Smooth muscle cell (in vitro differentiated cells): Measurements from ENCODE around the gene TCF7L2. TPM values are rescaled to one million over a fixed set of nuclear protein-coding genes. Genes with fewer than 3 reads are reported as not detected.

Experiments
- DNase-seq: peaks from one replicate; lab custom pipeline; 2025; ENCODE audit not compliant: unreplicated experiment; lab: John Stamatoyannopoulos, UW
- H2AFZ ChIP-seq: fragments of 200-600 bp; sonication (generic); 2 replicates; pipeline ENCODE4 v1.6.0; 2016; ENCODE audit warnings: antibody characterized with exemption, low read depth, mild to moderate bottlenecking
- H3F3A ChIP-seq: fragments of 200-600 bp; sonication (generic); 2 replicates; pipeline ENCODE4 v1.6.0; 2017; ENCODE audit warnings: antibody characterized with exemption, low read depth
- H3K27ac ChIP-seq: fragments of 200-600 bp; sonication (generic); 2 replicates; pipeline ENCODE4 v1.5.1; 2016; ENCODE audit warnings: low read depth, mild to moderate bottlenecking
- H3K27me3 ChIP-seq: fragments of 200-600 bp; sonication (generic); 2 replicates; pipeline ENCODE4 v1.6.1; 2016; ENCODE audit warnings: low read depth, mild to moderate bottlenecking
- H3K36me3 ChIP-seq: fragments of 200-600 bp; sonication (generic); 2 replicates; pipeline ENCODE4 v1.5.1; 2016; ENCODE audit warnings: low read depth
- H3K4me1 ChIP-seq: fragments of 200-600 bp; sonication (generic); 2 replicates; pipeline ENCODE4 v1.5.1; 2016; ENCODE audit warnings: low read depth
- H3K4me2 ChIP-seq: fragments of 200-600 bp; sonication (generic); 2 replicates; pipeline ENCODE4 v1.6.0; 2016; ENCODE audit warnings: mild to moderate bottlenecking
- H3K4me3 ChIP-seq: fragments of 200-600 bp; sonication (generic); 2 replicates; pipeline ENCODE4 v1.5.1; 2016; ENCODE audit warnings: mild to moderate bottlenecking
- H3K79me2 ChIP-seq: fragments of 200-600 bp; sonication (generic); 2 replicates; pipeline ENCODE4 v1.6.0; 2016; ENCODE audit warnings: low read depth, mild to moderate bottlenecking
- H3K9ac ChIP-seq: fragments of 200-600 bp; sonication (generic); 2 replicates; pipeline ENCODE4 v1.6.0; 2016; ENCODE audit warnings: low read depth
- H3K9me3 ChIP-seq: fragments of 200-600 bp; sonication (generic); replicated peaks from 2 replicates; pipeline ENCODE4 v1.5.1; 2016; ENCODE audit warnings: low read depth
- H4K20me1 ChIP-seq: fragments of 200-600 bp; sonication (generic); 2 replicates; pipeline ENCODE4 v1.6.0; 2016; ENCODE audit warnings: low read depth
- WGBS: methylation state at CpG from one replicate; pipeline ENCODE4 v1.1.7; 2016; ENCODE audit warnings: low lambda C conversion rate; 5-methylcytosine and 5-hydroxymethylcytosine counted together
- polyA plus RNA-seq: library from polyadenylated mRNA; unstranded; fragments of >200 nt; fragmentation: Nextera tagmentation; extraction: Ambion mirVana; gene quantifications from 2 replicates; pipeline ENCODE4 v1.2.1, GENCODE V29; 2016
- total RNA-seq: library from RNA; depleted of rRNA; stranded (reverse); fragments of >200 nt; gene quantifications from 2 replicates; pipeline ENCODE4 v1.2.3, GENCODE V29; 2014
- TF ChIP-seq, protein P1 (sequence below): fragments of 200-600 bp; sonication (generic); IDR thresholded peaks from 2 replicates; pipeline ENCODE4 v1.5.1; 2017; ENCODE audit warnings: borderline replicate concordance, mild to moderate bottlenecking, antibody characterized with exemption; ENCODE audit not compliant: insufficient read depth, poor library complexity, severe bottlenecking

TCF7L2 gene
- total and polyA plus RNA-seq, 2 experiments from 2014 or later = 14.6 to 17.7 TPM

DNA sequence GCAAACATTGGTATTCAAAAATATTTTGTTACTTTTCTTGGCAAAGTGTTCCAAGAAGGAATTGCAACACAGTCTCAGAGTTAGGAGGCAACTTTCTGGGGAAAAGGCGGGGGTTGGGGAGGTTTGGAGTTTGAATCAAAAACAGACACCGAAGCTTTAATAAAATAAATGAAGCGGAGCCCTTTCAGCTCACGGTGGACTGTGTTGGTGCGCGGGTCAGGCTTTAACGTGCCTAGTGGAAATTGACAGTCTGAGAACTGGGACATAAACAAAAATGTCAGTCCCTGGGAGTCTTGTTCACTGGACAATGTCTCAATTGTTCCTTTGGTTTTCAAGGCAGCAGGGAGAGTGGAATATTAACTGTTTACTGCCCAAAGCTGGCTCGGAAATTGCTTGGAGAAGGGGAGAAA, 109.3 kb downstream of the TCF7L2 start:
- peak overlapping the region; percentile 30 for H3K4me3 ChIP-seq

DNA sequence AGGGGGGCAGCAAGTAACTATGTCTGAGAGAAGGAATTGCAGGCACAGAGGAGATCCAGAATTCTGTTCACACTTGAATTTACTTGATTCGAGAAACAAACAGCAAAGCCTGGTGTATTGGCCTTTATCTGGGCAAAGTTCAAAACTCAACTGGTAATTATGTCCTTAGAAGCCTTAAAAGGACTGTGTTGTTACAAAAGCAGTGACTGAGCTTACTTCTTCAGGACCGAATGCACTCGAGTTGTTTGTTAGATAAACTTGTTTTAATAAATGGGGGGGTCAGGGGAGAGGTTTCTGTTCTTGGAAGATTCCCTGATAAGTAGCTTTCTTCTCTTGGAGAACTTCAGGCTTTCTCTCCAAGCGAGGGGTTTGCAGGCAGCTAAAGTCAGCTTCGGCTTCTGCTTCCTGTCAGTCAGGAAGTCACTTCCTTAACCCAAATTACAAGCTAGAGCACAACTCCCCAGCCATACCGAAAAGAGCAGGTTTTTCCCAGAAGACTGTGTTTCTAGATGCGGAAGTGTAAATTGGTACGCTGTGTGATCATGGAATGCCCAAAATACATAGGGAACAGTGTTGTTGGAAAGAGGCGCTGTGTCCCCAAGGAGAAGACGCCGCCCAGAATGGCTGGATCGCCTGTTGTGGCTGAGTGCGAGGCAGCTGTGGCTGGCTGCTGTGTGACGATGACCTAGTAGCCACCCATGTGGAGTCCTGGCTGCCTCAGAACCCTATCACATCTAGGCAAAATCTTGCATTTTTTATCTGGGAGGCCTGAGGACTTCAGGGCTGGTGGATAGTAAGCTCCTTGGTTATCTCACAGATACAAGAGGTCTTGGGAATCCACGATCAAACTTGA, 110.4 kb downstream of the TCF7L2 start:
- H3K9me3 ChIP-seq = no peaks in the 10 kb centered on the region
- H3F3A ChIP-seq = peaks cover 31% of the 10 kb centered on the region
- peak overlapping the region; percentile 87 for H3K27ac ChIP-seq
- no peak overlapping the region for H2AFZ ChIP-seq
- WGBS = 32% methylated on average over 15 of the region's 15 CpGs
- H3K36me3 ChIP-seq = no peaks in the 10 kb centered on the region
- H3K9ac ChIP-seq = peak overlapping the region; percentile 0
- no peaks in the 10 kb centered on the region for H3K27me3 ChIP-seq
- no peak overlapping the region for H3K4me3 ChIP-seq
- peak overlapping the region; percentile 80 for H3K4me2 ChIP-seq
- H4K20me1 ChIP-seq = peaks cover 37% of the 10 kb centered on the region
- TF ChIP-seq, protein P1, sequence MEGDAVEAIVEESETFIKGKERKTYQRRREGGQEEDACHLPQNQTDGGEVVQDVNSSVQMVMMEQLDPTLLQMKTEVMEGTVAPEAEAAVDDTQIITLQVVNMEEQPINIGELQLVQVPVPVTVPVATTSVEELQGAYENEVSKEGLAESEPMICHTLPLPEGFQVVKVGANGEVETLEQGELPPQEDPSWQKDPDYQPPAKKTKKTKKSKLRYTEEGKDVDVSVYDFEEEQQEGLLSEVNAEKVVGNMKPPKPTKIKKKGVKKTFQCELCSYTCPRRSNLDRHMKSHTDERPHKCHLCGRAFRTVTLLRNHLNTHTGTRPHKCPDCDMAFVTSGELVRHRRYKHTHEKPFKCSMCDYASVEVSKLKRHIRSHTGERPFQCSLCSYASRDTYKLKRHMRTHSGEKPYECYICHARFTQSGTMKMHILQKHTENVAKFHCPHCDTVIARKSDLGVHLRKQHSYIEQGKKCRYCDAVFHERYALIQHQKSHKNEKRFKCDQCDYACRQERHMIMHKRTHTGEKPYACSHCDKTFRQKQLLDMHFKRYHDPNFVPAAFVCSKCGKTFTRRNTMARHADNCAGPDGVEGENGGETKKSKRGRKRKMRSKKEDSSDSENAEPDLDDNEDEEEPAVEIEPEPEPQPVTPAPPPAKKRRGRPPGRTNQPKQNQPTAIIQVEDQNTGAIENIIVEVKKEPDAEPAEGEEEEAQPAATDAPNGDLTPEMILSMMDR = no peak
- H3K79me2 ChIP-seq = peaks cover 35% of the 10 kb centered on the region
- DNase-seq = no peak
- H3K4me1 ChIP-seq = peaks cover 80% of the 10 kb centered on the region

More for the DNA sequence above, 109.3 kb downstream of the TCF7L2 start:
- no peaks in the 10 kb centered on the region for H3K36me3 ChIP-seq
- H3F3A ChIP-seq = peaks cover 32% of the 10 kb centered on the region
- H3K79me2 ChIP-seq = peaks cover 32% of the 10 kb centered on the region
- peak overlapping the region; percentile 36 for H3K9ac ChIP-seq
- H3K4me2 ChIP-seq = peak overlapping the region; percentile 80
- DNase-seq = no peak
- no peaks in the 10 kb centered on the region for H3K9me3 ChIP-seq
- peaks cover 84% of the 10 kb centered on the region for H3K4me1 ChIP-seq
- WGBS = 5% methylated on average over 8 of the region's 8 CpGs
- H4K20me1 ChIP-seq = peaks cover 26% of the 10 kb centered on the region
- peak overlapping the region; percentile 87 for H3K27ac ChIP-seq
- no peaks in the 10 kb centered on the region for H3K27me3 ChIP-seq
- H2AFZ ChIP-seq = no peak overlapping the region
- TF ChIP-seq, protein P1 = no peak

DNA sequence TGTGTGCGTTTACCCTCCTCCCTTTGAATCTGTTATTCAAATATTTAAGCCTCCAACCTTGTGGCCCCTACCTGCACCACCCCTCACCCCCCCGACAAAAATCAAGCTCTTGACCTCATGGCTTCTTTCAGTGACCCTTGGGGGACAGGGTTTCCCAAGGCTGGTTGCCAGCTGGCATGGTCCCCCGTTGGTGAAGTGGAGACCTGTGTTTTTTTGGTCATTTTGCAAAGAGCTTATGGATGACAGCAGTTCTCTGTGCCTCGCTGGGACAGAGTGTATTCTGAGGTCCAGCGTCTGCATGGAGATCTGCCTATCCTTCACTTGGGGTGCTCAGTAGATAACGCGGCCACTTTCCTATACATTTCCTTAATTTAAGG, 111.0 kb downstream of the TCF7L2 start:
- H3K27me3 ChIP-seq = no peaks in the 10 kb centered on the region
- peak overlapping the region; percentile 87 for H3K27ac ChIP-seq
- H3K79me2 ChIP-seq = peaks cover 41% of the 10 kb centered on the region
- H3K4me2 ChIP-seq = peak overlapping the region; percentile 80
- TF ChIP-seq, protein P1 = no peak
- H3F3A ChIP-seq = peaks cover 25% of the 10 kb centered on the region
- peaks cover 80% of the 10 kb centered on the region for H3K4me1 ChIP-seq
- 92% methylated on average over 7 of the region's 7 CpGs for WGBS
- H4K20me1 ChIP-seq = peaks cover 43% of the 10 kb centered on the region
- no peak overlapping the region for H3K4me3 ChIP-seq
- H2AFZ ChIP-seq = no peak overlapping the region
- no peak overlapping the region for H3K9ac ChIP-seq
- H3K36me3 ChIP-seq = no peaks in the 10 kb centered on the region
- DNase-seq = no peak
- H3K9me3 ChIP-seq = no peaks in the 10 kb centered on the region

DNA sequence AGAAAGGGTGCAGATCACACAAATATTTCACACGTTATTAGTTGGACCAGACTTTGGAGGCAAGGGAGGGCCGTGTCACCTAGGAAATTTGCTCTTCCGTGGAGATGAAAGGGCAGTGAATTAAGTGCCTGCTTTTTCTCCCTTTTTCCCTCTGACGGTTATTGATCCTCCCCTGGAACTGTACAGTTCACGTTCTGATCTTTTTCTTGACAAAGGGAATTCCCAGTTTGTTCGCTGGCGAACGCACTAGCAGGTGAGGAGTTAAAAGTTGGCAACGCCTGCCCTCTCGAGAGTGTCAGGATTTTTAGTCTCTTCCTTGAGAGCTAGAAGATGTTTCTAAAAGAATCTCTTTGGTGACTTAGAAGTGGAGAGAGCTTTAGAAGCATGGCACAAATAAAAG, 111.5 kb downstream of the TCF7L2 start:
- Histone ChIP-seq H3K4me2 (no peak overlapping the region), H3K9me3 (no peaks in the 10 kb centered on the region), H3K4me1 (peaks cover 75% of the 10 kb centered on the region), H3K4me3 (no peak overlapping the region), H3K36me3 (no peaks in the 10 kb centered on the region), H2AFZ (no peak overlapping the region), H3F3A (peaks cover 24% of the 10 kb centered on the region), H4K20me1 (peaks cover 46% of the 10 kb centered on the region), H3K27me3 (no peaks in the 10 kb centered on the region), H3K9ac (no peak overlapping the region), H3K79me2 (peaks cover 46% of the 10 kb centered on the region), H3K27ac (no peak overlapping the region)
- TF ChIP-seq, protein P1 = no peak
- no peak for DNase-seq
- 77% methylated on average over 10 of the region's 10 CpGs for WGBS
